Fibroblast of lung (primary cell): ENCODE data around the gene RYR1. TPM values are rescaled to one million over a fixed set of nuclear protein-coding genes. Genes with fewer than 3 reads are reported as not detected.

Experiments
- DNase-seq, 2 donors: peaks; one replicate each; pipeline versions ENCODE4 v3.0.0 to v3.0.0-alpha.2; 2010; ENCODE audit warnings: low read depth in 2 of 2
- H2AFZ ChIP-seq: 2 replicates; pipeline ENCODE4 v1.5.1; 2012; ENCODE audit warnings: low read length, control low read depth, inconsistent platforms
- H3K27ac ChIP-seq: 2 replicates; pipeline ENCODE4 v1.5.1; 2011; ENCODE audit warnings: low read length, control low read depth; ENCODE audit not compliant: insufficient read depth
- H3K27me3 ChIP-seq: 2 replicates; pipeline ENCODE4 v1.5.1; 2011; ENCODE audit warnings: mild to moderate bottlenecking, low read length; ENCODE audit not compliant: control insufficient read depth, insufficient read depth
- H3K36me3 ChIP-seq: 2 replicates; pipeline ENCODE4 v1.5.1; 2011; ENCODE audit warnings: low read length; ENCODE audit not compliant: control insufficient read depth, insufficient read depth
- H3K4me1 ChIP-seq: 2 replicates; pipeline ENCODE4 v1.5.1; 2011; ENCODE audit warnings: low read length; ENCODE audit not compliant: control insufficient read depth, insufficient read depth; ENCODE audit errors: extremely low read depth
- H3K4me2 ChIP-seq: 2 replicates; pipeline ENCODE4 v1.5.1; 2011; ENCODE audit warnings: low read length, control low read depth; ENCODE audit not compliant: insufficient read depth; ENCODE audit errors: extremely low read depth
- H3K4me3 ChIP-seq, 4 experiments: fragments of 200-600 bp in 1 of 4; sonication (generic) in 1 of 4; replicated peaks in 1 of 4; 2 replicates each; pipeline ENCODE4 v1.5.1; 2011 to 2016; ENCODE audit warnings: low read length in 4 of 4, low read depth in 3 of 4, mild to moderate bottlenecking in 3 of 4, control low read depth in 2 of 4, inconsistent platforms in 1 of 4, mixed read lengths in 1 of 4; ENCODE audit not compliant: insufficient read depth in 1 of 4; ENCODE audit errors: control extremely low read depth in 1 of 4
- H3K79me2 ChIP-seq: 2 replicates; pipeline ENCODE4 v1.5.1; 2012; ENCODE audit warnings: mild to moderate bottlenecking, low read length, inconsistent platforms; ENCODE audit not compliant: control insufficient read depth, insufficient read depth
- H3K9ac ChIP-seq: 2 replicates; pipeline ENCODE4 v1.5.1; 2011; ENCODE audit warnings: mild to moderate bottlenecking, low read length, control low read depth; ENCODE audit not compliant: insufficient read depth
- H3K9me3 ChIP-seq: 2 replicates; pipeline ENCODE4 v1.5.1; 2012; ENCODE audit warnings: low read depth, low read length; ENCODE audit not compliant: control insufficient read depth, insufficient read depth
- H4K20me1 ChIP-seq: 2 replicates; pipeline ENCODE4 v1.5.1; 2011; ENCODE audit warnings: low read length; ENCODE audit not compliant: control insufficient read depth, insufficient read depth; ENCODE audit errors: extremely low read depth
- CTCF ChIP-seq, 2 donors: IDR thresholded peaks in 1 of 2; conservative IDR thresholded peaks in 1 of 2; 1 replicate in 1 of 2; 2 replicates in 1 of 2; pipeline ENCODE4 v1.5.1; 2011 to 2012; ENCODE audit warnings: low read length in 2 of 2, control low read depth in 1 of 2, inconsistent platforms in 1 of 2, low read depth in 1 of 2, mild to moderate bottlenecking in 1 of 2
- EZH2 ChIP-seq: IDR thresholded peaks from 2 replicates; pipeline ENCODE4 v1.5.1; 2012; ENCODE audit warnings: low read length, control low read depth, mild to moderate bottlenecking; ENCODE audit errors: missing control alignments
- polyA plus RNA-seq, 2 donors: library from polyadenylated mRNA; depleted of rRNA in 1 of 2; stranded (reverse) in 1 of 2; unstranded in 1 of 2; fragments of >200 nt; gene quantifications; 2 replicates each; pipeline ENCODE4 v1.2.1, GENCODE V29; 2011 to 2012; ENCODE audit warnings: missing spikeins in 1 of 2
- total RNA-seq: library from RNA; depleted of rRNA; stranded (reverse); fragments of >200 nt; gene quantifications from 2 replicates; pipeline ENCODE4 v1.2.1, GENCODE V29; 2014

RYR1 gene
- total and polyA plus RNA-seq, 2 donors (not counting 1 experiment from before 2014, with no cell fraction given): under 0.01 TPM

GRCh38 chr19:38496116-38496515, 62.6 kb downstream of the RYR1 start:
- no peaks in the 10 kb centered on the region for H3K27me3 ChIP-seq
- H2AFZ ChIP-seq: no peak overlapping the region
- H3K9ac ChIP-seq: no peak overlapping the region
- H3K9me3 ChIP-seq: no peaks in the 10 kb centered on the region
- H4K20me1 ChIP-seq: no peaks in the 10 kb centered on the region
- no peaks in the 10 kb centered on the region for H3K36me3 ChIP-seq
- H3K4me1 ChIP-seq: no peaks in the 10 kb centered on the region
- DNase-seq: no peak
- no peaks in the 10 kb centered on the region for H3K79me2 ChIP-seq
- no peak for TF ChIP-seq CTCF (conservative IDR thresholded peaks at IDR 0.05 in 1 of 2, IDR thresholded peaks at IDR 0.05 in 1 of 2; ENCODE audit: low read depth in 1 of 2, low read length in 2 of 2)
- no peak for TF ChIP-seq EZH2
- H3K4me2 ChIP-seq: no peak overlapping the region
- H3K27ac ChIP-seq: no peak overlapping the region
- H3K4me3 ChIP-seq: no peak overlapping the region

GRCh38 chr19:38496603-38497487, 63.4 kb downstream of the RYR1 start:
- no peak overlapping the region for H3K4me3 ChIP-seq
- H3K4me2 ChIP-seq: no peak overlapping the region
- no peak overlapping the region for H3K27ac ChIP-seq
- no peaks in the 10 kb centered on the region for H4K20me1 ChIP-seq
- no peak for DNase-seq
- no peak for TF ChIP-seq EZH2
- TF ChIP-seq CTCF (conservative IDR thresholded peaks at IDR 0.05 in 1 of 2, IDR thresholded peaks at IDR 0.05 in 1 of 2; ENCODE audit: low read depth in 1 of 2, low read length in 2 of 2): no peak
- H2AFZ ChIP-seq: no peak overlapping the region
- H3K9me3 ChIP-seq: no peaks in the 10 kb centered on the region
- no peaks in the 10 kb centered on the region for H3K27me3 ChIP-seq
- H3K79me2 ChIP-seq: no peaks in the 10 kb centered on the region
- no peaks in the 10 kb centered on the region for H3K4me1 ChIP-seq
- H3K36me3 ChIP-seq: no peaks in the 10 kb centered on the region
- H3K9ac ChIP-seq: no peak overlapping the region

GRCh38 chr19:38497907-38498306, 64.4 kb downstream of the RYR1 start:
- Histone ChIP-seq H3K9me3 (no peaks in the 10 kb centered on the region), H3K79me2 (no peaks in the 10 kb centered on the region), H3K4me3 (no peak overlapping the region), H3K36me3 (no peaks in the 10 kb centered on the region), H3K27me3 (no peaks in the 10 kb centered on the region), H3K4me2 (no peak overlapping the region), H2AFZ (no peak overlapping the region), H3K4me1 (no peaks in the 10 kb centered on the region), H3K9ac (no peak overlapping the region), H4K20me1 (no peaks in the 10 kb centered on the region), H3K27ac (no peak overlapping the region)
- no peak for DNase-seq
- TF ChIP-seq CTCF (conservative IDR thresholded peaks at IDR 0.05 in 1 of 2, IDR thresholded peaks at IDR 0.05 in 1 of 2; ENCODE audit: low read depth in 1 of 2, low read length in 2 of 2): no peak
- TF ChIP-seq EZH2: no peak
